ENCODE data around the gene PLCXD3. TPM values are rescaled to one million over a fixed set of nuclear protein-coding genes. Genes with fewer than 3 reads are reported as not detected.

The PLCXD3 gene
- total and polyA plus RNA-seq, 2 of the 8 experiments (the other 6 are each of a cell fraction or from before 2014, with no cell fraction given), result 0.03 to 0.07 TPM

DNA sequence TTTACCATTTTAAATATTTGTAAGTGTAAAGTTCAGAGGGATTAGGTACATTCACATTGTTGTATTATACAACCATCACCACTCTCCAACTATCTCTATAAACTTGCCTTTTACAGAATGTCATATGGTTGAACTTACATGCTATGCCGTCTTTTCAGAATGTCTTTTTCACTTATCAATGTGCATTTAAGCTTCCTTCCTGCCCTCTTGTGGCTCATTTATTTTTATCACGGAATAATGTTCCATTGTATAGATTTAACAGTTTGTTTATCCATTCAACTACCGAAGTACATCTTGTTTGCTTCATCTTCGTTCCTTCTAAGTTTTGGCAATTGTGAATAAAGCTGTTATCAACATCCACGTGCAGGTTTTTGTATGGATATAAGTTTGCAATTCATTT is 163.8 kb downstream of the PLCXD3 start:
- H3K27me3 ChIP-seq (replicated peaks in 1 of 4; ENCODE audit: control insufficient read depth in 3 of 4, extremely low read depth in 1 of 4, insufficient read depth in 3 of 4, low read length in 3 of 4), result no peaks in the 10 kb centered on the region
- no peak overlapping the region for H3K4ac ChIP-seq (replicated peaks; ENCODE audit: insufficient read length, low read depth, low read length)
- no peak overlapping the region for H4K8ac ChIP-seq (ENCODE audit: extremely low read depth, insufficient read depth, low read length)
- H3K56ac ChIP-seq (replicated peaks; ENCODE audit: insufficient read length, low read depth, low read length), result no peak overlapping the region
- H3K4me3 ChIP-seq (ENCODE audit: extremely low read depth in 1 of 4, insufficient read depth in 2 of 4, low read depth in 3 of 4, low read length in 4 of 4), result no peak overlapping the region
- H3K9me3 ChIP-seq (ENCODE audit: insufficient read depth in 2 of 2, low read depth in 1 of 2, low read length in 1 of 2), result no peaks in the 10 kb centered on the region
- H2BK20ac ChIP-seq (ENCODE audit: low read length), result no peak overlapping the region
- H3K9ac ChIP-seq (replicated peaks in 1 of 4; ENCODE audit: extremely low read depth in 1 of 4, low read depth in 3 of 4, low read length in 3 of 4), result no peak overlapping the region
- H3K14ac ChIP-seq (ENCODE audit: insufficient read length), result no peak overlapping the region
- no peaks in the 10 kb centered on the region for H3K4me1 ChIP-seq (replicated peaks in 1 of 4; ENCODE audit: control insufficient read depth in 3 of 4, insufficient read depth in 4 of 4, low read length in 3 of 4)
- H2BK12ac ChIP-seq (ENCODE audit: low read depth, low read length), result no peak overlapping the region
- WGBS, 2 experiments (ENCODE audit: extremely low coverage in 1 of 2, insufficient coverage in 1 of 2, insufficient read length in 1 of 2, insufficient replicate concordance in 2 of 2, low coverage in 1 of 2, low lambda C conversion rate in 2 of 2, missing lambda C conversion rate in 1 of 2), result 85% methylated on average over 5 of the region's 5 CpGs; no CpG with 5 or more reads in 1 of the 2 experiments
- ChIA-PET POLR2A (ENCODE audit: partially characterized antibody) (no interaction called here), CTCF (ENCODE audit: partially characterized antibody) (interaction anchor here (0.7 to 2.5 kb wide), 14 partner anchors 10 to 442 kb away, joined by 3 to 12 read pairs (median 3); no protein-coding TSS in a partner anchor)
- H3K18ac ChIP-seq (ENCODE audit: extremely low read depth, low read length), result no peak overlapping the region
- H4K91ac ChIP-seq (replicated peaks; ENCODE audit: insufficient read length, low read length), result no peak overlapping the region
- H4K20me1 ChIP-seq (replicated peaks in 1 of 2; ENCODE audit: control insufficient read depth in 1 of 2, insufficient read depth in 2 of 2, low read length in 2 of 2), result no peaks in the 10 kb centered on the region
- no peak overlapping the region for H2AK5ac ChIP-seq (ENCODE audit: low read depth, low read length)
- no peak overlapping the region for H3K4me2 ChIP-seq (ENCODE audit: insufficient read depth in 1 of 2, low read depth in 2 of 2, low read length in 2 of 2)
- no peak overlapping the region for H2BK120ac ChIP-seq (replicated peaks; ENCODE audit: low read depth, low read length)
- no peak for FAIRE-seq
- no peaks in the 10 kb centered on the region for H3K79me1 ChIP-seq (ENCODE audit: low read depth, low read length)
- no peak overlapping the region for H3K23ac ChIP-seq (ENCODE audit: insufficient read length)
- no peak for DNase-seq (ENCODE audit: low read depth in 1 of 2, low spot score in 2 of 2)
- no peak overlapping the region for H2BK5ac ChIP-seq (ENCODE audit: low read depth, low read length)
- no peak overlapping the region for H2AFZ ChIP-seq (ENCODE audit: low read length)
- TF ChIP-seq BACH1 (IDR thresholded peaks at IDR 0.05; ENCODE audit: low read length) (no peak), RAD21 (IDR thresholded peaks at IDR 0.05 in 1 of 2, conservative IDR thresholded peaks at IDR 0.05 in 1 of 2; ENCODE audit: low read depth in 2 of 2, low read length in 2 of 2) (peak in 1 of 2 experiments; percentile 5; a peak in 2 of 4 replicates)
- no peak overlapping the region for H3K27ac ChIP-seq (ENCODE audit: low read depth, low read length)
- H3K36me3 ChIP-seq (ENCODE audit: control insufficient read depth in 2 of 4, insufficient read depth in 4 of 4, low read length in 3 of 4), result no peaks in the 10 kb centered on the region
- no peak overlapping the region for H4K5ac ChIP-seq (ENCODE audit: insufficient read length, low read depth, low read length)
- H3K23me2 ChIP-seq (ENCODE audit: low read depth, low read length), result no peaks in the 10 kb centered on the region
- no peak overlapping the region for H2BK15ac ChIP-seq (ENCODE audit: low read length)
- H3K79me2 ChIP-seq (ENCODE audit: control insufficient read depth in 1 of 2, insufficient read depth in 2 of 2, low read length in 2 of 2), result no peaks in the 10 kb centered on the region
